Right lobe of liver (tissue), 4 donors: ENCODE data around the gene TMEM19.

Experiments used
- CTCF ChIP-seq, 4 donors: fragments of 200-600 bp in 3 of 4; fragments of 450-650 bp in 1 of 4; IDR thresholded peaks; one replicate each; pipeline versions ENCODE4 v1.5.1 to v1.8.0; 2016 to 2022; ENCODE audit warnings: antibody characterized with exemption in 4 of 4, mild to moderate bottlenecking in 2 of 4
- POLR2A ChIP-seq: fragments of 450-650 bp; IDR thresholded peaks from one replicate; pipeline ENCODE4 v1.6.1; 2017; ENCODE audit warnings: antibody characterized with exemption, mild to moderate bottlenecking
- donor health status: DM: no; HTN: no; CAD: no.
- donor health status: DM: no; HTN: no; CAD: no.
- donor health status: DM: no; HTN: yes; CAD: no.

- TF ChIP-seq CTCF (IDR thresholded peaks at IDR 0.05) (no peak), POLR2A (no peak)
Observed at GRCh38 chr12:71656740-71657139, 29.1 kb upstream of the TMEM19 start.
